ENCODE measurements around the gene ZNF555.

- TF ChIP-seq POLR2AphosphoS5 (IDR thresholded peaks at IDR 0.05), result no peak
- no peak for TF ChIP-seq CTCF (IDR thresholded peaks at IDR 0.05)
Measured at GRCh38 chr19:2793126-2793525, 48.1 kb upstream of the ZNF555 start.
